ENCODE results near the gene CLRN1.

Gene CLRN1

GRCh38 chr3:151011427-151011826, 38.9 kb upstream of the CLRN1 start:
- Histone ChIP-seq H3K27me3 (ENCODE audit: low read length) (no peaks in the 10 kb centered on the region; the same call in 1 of the 2 replicates), H3K9me3 (ENCODE audit: insufficient read depth, low read length) (no peaks in the 10 kb centered on the region), H3K4me3 (ENCODE audit: insufficient read depth, low read length, poor library complexity, severe bottlenecking) (no peak overlapping the region), H3K9ac (ENCODE audit: low read length) (no peak overlapping the region), H4K20me1 (ENCODE audit: low read depth, low read length) (no peaks in the 10 kb centered on the region), H2AFZ (ENCODE audit: low read depth, low read length, severe bottlenecking) (no peak overlapping the region), H3K27ac (ENCODE audit: low read depth, low read length) (no peak overlapping the region), H3K36me3 (ENCODE audit: low read length) (no peaks in the 10 kb centered on the region), H3K4me2 (ENCODE audit: low read depth, low read length, poor library complexity, severe bottlenecking) (no peak overlapping the region), H3F3A (ENCODE audit: insufficient read depth) (no peaks in the 10 kb centered on the region), H3K79me2 (ENCODE audit: insufficient read depth, low read length) (no peaks in the 10 kb centered on the region), H3K9me2 (replicated peaks; ENCODE audit: insufficient read depth, low read length) (no peaks in the 10 kb centered on the region)
- TF ChIP-seq EZH2phosphoT487 (conservative IDR thresholded peaks at IDR 0.05; ENCODE audit: low read length) (no peak), CTCF (IDR thresholded peaks at IDR 0.05; ENCODE audit: insufficient read depth, low read length, poor library complexity, severe bottlenecking) (no peak)

GRCh38 chr3:151009981-151010380, 37.5 kb upstream of the CLRN1 start:
- no peaks in the 10 kb centered on the region for H3K9me3 ChIP-seq (ENCODE audit: insufficient read depth, low read length)
- no peak overlapping the region for H2AFZ ChIP-seq (ENCODE audit: low read depth, low read length, severe bottlenecking)
- no peaks in the 10 kb centered on the region for H3K79me2 ChIP-seq (ENCODE audit: insufficient read depth, low read length)
- H3K27ac ChIP-seq (ENCODE audit: low read depth, low read length): no peak overlapping the region
- H3K36me3 ChIP-seq (ENCODE audit: low read length): no peaks in the 10 kb centered on the region
- no peaks in the 10 kb centered on the region; the same call in 1 of the 2 replicates for H3K27me3 ChIP-seq (ENCODE audit: low read length)
- no peaks in the 10 kb centered on the region for H4K20me1 ChIP-seq (ENCODE audit: low read depth, low read length)
- H3K9me2 ChIP-seq (replicated peaks; ENCODE audit: insufficient read depth, low read length): no peaks in the 10 kb centered on the region
- H3K9ac ChIP-seq (ENCODE audit: low read length): no peak overlapping the region
- no peak for TF ChIP-seq EZH2phosphoT487 (conservative IDR thresholded peaks at IDR 0.05; ENCODE audit: low read length)
- no peak for TF ChIP-seq CTCF (IDR thresholded peaks at IDR 0.05; ENCODE audit: insufficient read depth, low read length, poor library complexity, severe bottlenecking)
- no peak overlapping the region for H3K4me2 ChIP-seq (ENCODE audit: low read depth, low read length, poor library complexity, severe bottlenecking)
- H3K4me3 ChIP-seq (ENCODE audit: insufficient read depth, low read length, poor library complexity, severe bottlenecking): no peak overlapping the region
- no peaks in the 10 kb centered on the region for H3F3A ChIP-seq (ENCODE audit: insufficient read depth)

GRCh38 chr3:151009430-151009829, 36.9 kb upstream of the CLRN1 start:
- Histone ChIP-seq H3K4me3 (ENCODE audit: insufficient read depth, low read length, poor library complexity, severe bottlenecking) (no peak overlapping the region), H3K9ac (ENCODE audit: low read length) (no peak overlapping the region), H3K27me3 (ENCODE audit: low read length) (no peaks in the 10 kb centered on the region), H3K4me2 (ENCODE audit: low read depth, low read length, poor library complexity, severe bottlenecking) (no peak overlapping the region), H3K27ac (ENCODE audit: low read depth, low read length) (no peak overlapping the region), H3F3A (ENCODE audit: insufficient read depth) (no peaks in the 10 kb centered on the region), H3K36me3 (ENCODE audit: low read length) (no peaks in the 10 kb centered on the region), H3K79me2 (ENCODE audit: insufficient read depth, low read length) (no peaks in the 10 kb centered on the region), H3K9me2 (replicated peaks; ENCODE audit: insufficient read depth, low read length) (no peaks in the 10 kb centered on the region), H3K9me3 (ENCODE audit: insufficient read depth, low read length) (no peaks in the 10 kb centered on the region), H2AFZ (ENCODE audit: low read depth, low read length, severe bottlenecking) (no peak overlapping the region), H4K20me1 (ENCODE audit: low read depth, low read length) (no peaks in the 10 kb centered on the region)
- TF ChIP-seq CTCF (IDR thresholded peaks at IDR 0.05; ENCODE audit: insufficient read depth, low read length, poor library complexity, severe bottlenecking): no peak
- no peak for TF ChIP-seq EZH2phosphoT487 (conservative IDR thresholded peaks at IDR 0.05; ENCODE audit: low read length)

Measured in SU-DHL-6 (cell line).